ENCODE data around the gene SEM1. TPM values are rescaled to one million over a fixed set of nuclear protein-coding genes. Genes with fewer than 3 reads are reported as not detected.

SEM1 gene
- total RNA-seq (2022; extraction: Qiagen RNA extraction; ENCODE audit: low read depth): 327 to 643 TPM (median 330 TPM) in 5 replicates

DNA sequence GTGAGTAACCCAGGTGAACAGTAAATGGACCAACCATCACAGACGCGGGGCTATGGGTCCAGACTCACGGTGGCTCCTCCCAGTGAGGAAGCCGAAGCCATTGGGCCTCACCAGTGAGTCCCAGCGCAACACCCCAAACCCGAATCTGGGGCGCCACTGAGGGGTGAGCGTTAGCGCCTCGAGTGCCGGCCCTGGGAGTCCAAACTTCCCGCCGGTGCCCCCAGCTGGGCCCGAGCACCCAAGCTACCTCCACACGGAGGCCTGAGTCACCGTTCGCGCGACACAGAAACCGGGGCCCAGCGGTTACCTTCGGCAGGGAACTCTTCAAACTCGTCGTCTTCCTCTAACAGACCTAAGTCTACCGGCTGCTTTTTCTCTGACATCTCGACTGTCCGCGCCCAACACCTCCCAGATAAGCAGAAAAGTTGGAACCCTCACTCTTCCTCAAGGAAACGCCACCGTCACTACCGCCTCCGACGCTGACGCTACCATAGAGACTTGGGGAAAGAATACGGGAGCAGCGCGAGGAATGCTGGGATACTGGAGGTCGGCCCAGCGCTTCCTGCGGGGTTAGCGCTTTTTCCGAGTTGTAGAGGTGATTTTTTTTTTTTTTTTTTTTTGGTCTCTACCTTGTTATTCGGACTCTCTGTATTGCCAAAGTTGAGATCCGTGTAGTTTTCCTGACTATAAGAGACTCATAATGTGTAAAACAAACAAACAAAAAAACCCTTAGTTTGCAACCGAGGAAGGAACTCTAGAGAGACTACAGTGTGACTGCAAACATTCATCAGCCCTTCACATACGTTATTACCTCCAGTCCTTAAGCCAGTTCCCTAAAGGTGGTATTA lies at the start of gene SEM1:
Gene SEM1, minus strand, starts transcription at position 466 of the 848 bp plus-strand sequence. Its CDS starts 83 bp downstream, at position 383.

